Adipocyte (in vitro differentiated cells): ENCODE measurements around the gene SGF29.
"Not testable (repeated sequence)": the region's sequence is repeated elsewhere in the genome, so short reads cannot be mapped to it uniquely, and the experiment has no call there.

Experiments
- DNase-seq: peaks from one replicate; pipeline ENCODE4 v3.0.0-alpha.2; 2015; ENCODE audit warnings: low read depth
- H3K27me3 ChIP-seq: replicated peaks from 2 replicates; pipeline ENCODE4 v1.7.0; 2013; ENCODE audit warnings: mild to moderate bottlenecking, low read length, moderate library complexity; ENCODE audit not compliant: control insufficient read depth, insufficient read depth
- H3K36me3 ChIP-seq: 2 replicates; pipeline ENCODE4 v1.7.0; 2013; ENCODE audit warnings: low read length, mild to moderate bottlenecking, moderate library complexity; ENCODE audit not compliant: control insufficient read depth, insufficient read depth, severe bottlenecking
- H3K4me1 ChIP-seq: 2 replicates; pipeline ENCODE4 v1.7.0; 2013; ENCODE audit warnings: mild to moderate bottlenecking, low read length, moderate library complexity; ENCODE audit not compliant: control insufficient read depth, insufficient read depth
- H3K4me3 ChIP-seq: 2 replicates; pipeline ENCODE4 v1.7.0; 2013; ENCODE audit warnings: mild to moderate bottlenecking, low read length, moderate library complexity
- H3K9ac ChIP-seq: 2 replicates; pipeline ENCODE4 v1.7.0; 2013; ENCODE audit warnings: mild to moderate bottlenecking, low read length, moderate library complexity
- H3K9me3 ChIP-seq: 2 replicates; pipeline ENCODE4 v1.7.0; 2013; ENCODE audit warnings: mild to moderate bottlenecking, low read length, moderate library complexity; ENCODE audit not compliant: control insufficient read depth

SGF29 gene

DNA sequence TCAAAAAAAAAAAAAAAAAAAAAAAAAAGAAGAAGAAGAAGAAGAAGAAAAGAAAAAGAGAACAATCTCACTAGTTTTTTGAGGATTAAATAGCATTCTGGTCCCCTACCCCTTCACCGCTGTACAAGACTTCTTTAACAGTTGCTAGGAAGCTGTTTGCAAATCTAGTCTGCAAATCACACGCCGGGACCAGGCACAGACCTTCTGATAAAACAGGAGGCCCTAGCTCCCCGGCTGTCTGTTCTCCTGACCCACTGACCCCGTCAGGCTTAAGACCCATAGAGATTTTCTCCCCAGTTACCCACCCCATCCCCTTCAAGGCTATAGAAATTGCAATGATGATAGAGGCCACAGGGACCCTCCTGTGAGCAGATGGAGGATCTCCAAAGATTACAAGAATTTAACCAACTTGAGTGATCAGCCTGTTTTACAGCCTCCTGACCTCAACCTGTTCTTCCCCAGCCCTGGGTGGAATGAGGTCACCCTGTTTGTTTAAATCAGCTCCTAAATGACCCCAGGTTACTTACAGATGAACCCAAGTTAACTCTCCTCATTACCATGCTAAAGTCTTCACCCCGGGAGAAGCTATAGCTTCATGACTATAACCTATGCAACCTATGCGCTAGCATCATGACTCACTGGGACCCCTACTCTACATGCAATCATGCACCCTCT lies 67.9 kb downstream of the SGF29 start:
- H3K4me3 ChIP-seq = no peak overlapping the region

DNA sequence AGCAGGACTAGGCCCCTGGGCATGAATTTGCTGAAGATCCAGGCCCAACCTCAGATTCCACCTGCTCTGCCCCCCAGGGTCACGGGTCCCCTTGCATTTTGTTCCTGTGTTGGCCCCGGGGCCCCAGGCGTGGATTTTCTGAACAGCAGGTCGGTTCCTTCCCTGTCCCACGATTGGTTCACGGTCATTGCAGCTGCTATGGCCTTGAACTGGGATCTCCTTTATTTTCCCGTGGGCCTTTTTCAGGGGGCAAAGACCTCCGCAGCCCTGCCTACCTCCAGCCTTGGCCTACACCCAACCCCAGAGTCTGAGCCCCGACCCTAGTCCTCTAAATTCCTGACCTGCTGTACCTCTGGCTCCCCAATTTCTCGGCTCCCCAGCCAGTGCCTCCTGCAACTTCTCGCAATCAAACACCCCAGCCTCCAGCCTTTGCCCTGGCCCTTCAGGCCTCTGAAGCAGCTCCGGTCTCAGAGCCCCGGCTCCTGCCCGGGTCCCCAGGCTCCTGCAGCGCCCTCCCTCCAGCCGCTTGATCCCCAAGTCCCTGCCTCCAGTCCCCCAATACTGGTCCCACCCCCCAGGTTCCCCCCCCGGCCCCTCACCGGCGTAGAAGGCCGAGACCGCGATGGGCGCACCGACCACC lies 68.9 kb downstream of the SGF29 start:
- H3K4me3 ChIP-seq, H3K9ac ChIP-seq, H3K36me3 ChIP-seq, H3K27me3 ChIP-seq, DNase-seq, H3K4me1 ChIP-seq, H3K9me3 ChIP-seq: not testable (repeated sequence)

More for the DNA sequence above, 67.9 kb downstream of the SGF29 start:
- no peak for DNase-seq
- H3K27me3 ChIP-seq = peaks cover 4% of the 10 kb centered on the region
- H3K36me3 ChIP-seq = no peaks in the 10 kb centered on the region
- no peak overlapping the region for H3K9ac ChIP-seq
- no peaks in the 10 kb centered on the region for H3K9me3 ChIP-seq
- H3K4me1 ChIP-seq = peaks cover 7% of the 10 kb centered on the region

DNA sequence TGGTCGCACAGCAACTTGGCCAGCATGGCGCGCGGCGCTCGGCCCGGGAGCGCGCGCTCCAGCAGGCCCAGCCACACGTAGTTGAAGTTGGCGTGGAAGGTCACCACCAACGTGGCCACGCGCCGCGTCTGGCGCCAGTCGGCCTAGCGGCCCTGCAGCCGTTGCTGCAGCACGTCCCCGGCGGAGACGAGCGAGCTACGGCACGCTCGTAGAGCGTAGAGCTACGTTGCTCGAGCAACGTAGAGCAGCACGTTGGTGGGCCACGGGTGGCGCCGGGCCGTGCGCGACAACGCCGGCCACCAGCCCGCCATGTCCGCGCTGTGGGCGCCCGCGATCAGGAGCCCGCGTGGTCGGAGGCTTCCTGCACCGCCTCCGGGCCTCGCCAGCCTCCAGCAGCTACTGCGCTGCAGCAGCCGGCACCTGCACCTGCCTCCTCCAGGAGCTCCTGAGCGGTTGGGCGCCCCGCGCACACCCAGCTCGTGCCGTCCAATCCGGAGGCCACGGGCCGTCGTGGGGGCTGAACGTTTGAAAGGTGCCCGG lies 69.5 kb downstream of the SGF29 start:
- peak overlapping the region; percentile 34 for H3K9ac ChIP-seq
- no peaks in the 10 kb centered on the region for H3K4me1 ChIP-seq
- DNase-seq = no peak
- H3K9me3 ChIP-seq = no peaks in the 10 kb centered on the region
- H3K27me3 ChIP-seq = peaks cover 4% of the 10 kb centered on the region
- no peaks in the 10 kb centered on the region for H3K36me3 ChIP-seq
- peak overlapping the region; percentile 65 for H3K4me3 ChIP-seq

DNA sequence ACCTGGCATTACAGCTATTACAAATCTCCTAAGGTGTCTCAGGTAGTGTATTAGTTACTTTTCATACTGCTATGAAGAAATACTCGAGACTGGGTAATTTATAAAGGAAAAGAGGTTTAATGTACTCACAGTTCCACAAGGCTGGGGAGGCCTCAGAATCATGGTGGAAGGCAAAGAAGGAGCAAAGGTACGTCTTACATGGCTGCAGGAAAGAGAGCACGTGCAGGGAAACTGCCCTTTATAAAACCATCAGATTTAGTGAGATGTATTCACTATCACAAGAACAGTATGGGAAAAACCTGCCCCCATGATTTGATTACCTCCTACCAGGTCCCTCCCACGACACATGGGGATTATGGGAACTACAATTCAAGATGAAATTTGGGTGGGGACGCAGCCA lies 77.2 kb downstream of the SGF29 start:
- H3K4me1 ChIP-seq, H3K9ac ChIP-seq, H3K27me3 ChIP-seq, H3K4me3 ChIP-seq, H3K36me3 ChIP-seq, DNase-seq, H3K9me3 ChIP-seq: not testable (repeated sequence)

DNA sequence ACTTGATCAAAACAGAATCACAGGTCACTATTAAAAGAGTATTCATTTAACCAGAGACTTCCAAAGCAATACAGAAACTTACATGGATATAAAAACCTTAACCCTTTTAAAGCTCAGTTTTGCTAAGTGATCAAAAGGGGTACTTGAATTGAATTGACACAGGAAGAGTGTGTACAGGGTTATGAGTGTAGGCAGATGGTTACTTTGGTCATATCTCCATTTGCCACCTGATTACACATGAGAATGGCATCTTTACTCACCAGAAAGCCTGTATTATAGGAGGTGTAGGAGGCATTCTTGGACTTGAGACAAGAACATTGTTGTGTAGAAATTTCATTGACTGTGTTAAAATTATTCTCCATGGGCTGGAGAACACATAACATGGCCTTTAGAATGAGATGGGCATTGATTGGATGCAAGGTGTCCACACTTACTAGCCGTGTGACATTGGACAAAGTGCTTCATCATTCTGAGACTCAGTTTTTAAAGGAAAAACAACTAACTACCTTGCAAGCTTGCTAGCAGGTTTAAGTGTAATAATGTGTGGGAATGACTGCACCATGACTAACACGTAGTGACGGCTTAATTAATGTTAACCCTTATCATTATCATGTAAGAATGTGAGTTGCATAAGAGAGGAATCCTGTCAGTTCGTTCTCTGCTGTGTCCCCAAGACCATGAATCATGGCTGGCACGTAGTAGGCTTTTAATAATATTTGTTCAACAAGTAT lies 82.5 kb downstream of the SGF29 start:
- not testable (repeated sequence) for H3K9me3 ChIP-seq, H3K4me3 ChIP-seq, H3K36me3 ChIP-seq, H3K9ac ChIP-seq, H3K27me3 ChIP-seq, H3K4me1 ChIP-seq
- DNase-seq = peak; percentile 36

DNA sequence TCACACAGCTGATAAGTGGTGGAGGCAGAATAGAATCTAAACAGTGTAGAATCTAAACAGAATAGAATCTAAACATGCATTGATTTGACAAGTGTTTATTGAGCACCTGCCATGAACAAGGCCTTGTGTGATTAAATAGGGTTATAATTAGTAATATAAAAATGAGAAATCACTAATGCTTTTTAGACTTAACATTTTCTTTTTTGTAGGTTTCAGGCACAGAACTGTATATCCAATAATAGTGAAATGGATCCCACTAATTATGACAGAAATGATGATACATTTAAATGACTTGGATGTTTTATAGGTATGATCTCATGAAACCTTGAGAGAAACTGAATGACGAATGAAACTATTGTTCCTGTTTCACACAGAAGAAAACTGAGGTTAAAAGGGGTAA lies 84.0 kb downstream of the SGF29 start, which contains the start of gene NPIPB8:
Gene NPIPB8, plus strand, starts transcription at position 301 of the 400 bp plus-strand sequence. CDS start 296 bp downstream, outside the sequence.
- DNase-seq, H3K4me3 ChIP-seq, H3K4me1 ChIP-seq: not testable (repeated sequence)

DNA sequence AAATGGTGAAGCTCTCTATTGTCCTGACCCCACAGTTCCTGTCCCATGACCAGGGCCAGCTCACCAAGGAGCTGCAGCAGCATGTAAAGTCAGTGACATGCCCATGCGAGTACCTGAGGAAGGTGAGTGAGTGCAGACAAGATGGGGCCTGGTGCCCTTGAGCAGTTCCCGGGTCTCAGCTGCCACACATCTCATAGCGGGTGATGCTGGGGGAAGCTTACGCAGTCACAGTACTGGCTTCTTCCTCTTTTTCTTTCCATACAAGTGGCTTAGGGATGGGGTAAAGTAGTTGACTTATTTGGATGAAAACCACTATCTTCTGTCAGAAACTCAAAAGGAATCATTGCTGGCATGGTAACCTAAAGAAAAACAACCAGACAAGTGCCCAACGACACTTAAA lies 84.6 kb downstream of the SGF29 start:
- H3K9me3 ChIP-seq, DNase-seq, H3K4me3 ChIP-seq, H3K4me1 ChIP-seq, H3K9ac ChIP-seq, H3K36me3 ChIP-seq, H3K27me3 ChIP-seq: not testable (repeated sequence)

More for the DNA sequence above, 84.0 kb downstream of the SGF29 start, which contains the start of gene NPIPB8:
- not testable (repeated sequence) for H3K27me3 ChIP-seq, H3K9ac ChIP-seq, H3K36me3 ChIP-seq, H3K9me3 ChIP-seq

DNA sequence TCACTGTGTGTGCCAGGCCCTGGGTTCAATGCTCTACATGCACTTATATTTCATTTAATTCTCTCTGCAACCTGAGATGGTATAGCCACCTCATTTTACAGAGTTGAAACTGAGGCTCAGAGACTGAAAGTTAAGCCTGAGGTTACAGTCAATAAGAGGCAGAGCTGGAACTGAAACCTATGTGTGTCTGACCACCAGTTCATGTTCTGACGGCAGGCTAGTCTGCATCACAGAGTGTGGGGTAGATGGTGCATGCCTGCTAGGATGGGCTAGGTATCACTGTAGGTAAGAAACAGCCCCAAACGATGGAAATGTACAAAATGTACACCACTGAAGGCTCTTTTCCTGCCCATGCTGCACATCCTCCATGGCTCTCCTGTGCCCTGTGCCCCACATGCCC lies 86.2 kb downstream of the SGF29 start:
- not testable (repeated sequence) for H3K36me3 ChIP-seq, H3K27me3 ChIP-seq, H3K9me3 ChIP-seq, H3K4me1 ChIP-seq, H3K4me3 ChIP-seq, H3K9ac ChIP-seq, DNase-seq
